ENCODE measurements around the gene NTN5. TPM values are rescaled to one million over a fixed set of nuclear protein-coding genes. Genes with fewer than 3 reads are reported as not detected.

Gene NTN5
- total and polyA plus RNA-seq, 9 of the 15 experiments (the other 6 are each of a cell fraction or from before 2014, with no cell fraction given) = not detected

GRCh38 chr19:48618916-48619691, 53.7 kb downstream of the NTN5 start, which contains the start of the genes RPL18 and SPHK2 (continued):
- no peak for TF ChIP-seq TSHZ1 (CRISPR knock-in tag; IDR thresholded peaks at IDR 0.05)
- TF ChIP-seq TBL1XR1 (IDR thresholded peaks at IDR 0.05; ENCODE audit: low read length in 2 of 2) = peak; percentile 77 to 94; a peak in 3 of 4 replicates
- peak; percentile 87 for TF ChIP-seq PRPF4 (IDR thresholded peaks at IDR 0.05; ENCODE audit: insufficient read depth, low read depth, low read length, poor library complexity, severe bottlenecking)
- peak; percentile 99 for TF ChIP-seq RBBP5 (IDR thresholded peaks at IDR 0.05; ENCODE audit: borderline replicate concordance, insufficient read depth, low read length, poor library complexity, severe bottlenecking)
- TF ChIP-seq ERF (CRISPR knock-in tag; IDR thresholded peaks at IDR 0.05) = no peak
- TF ChIP-seq HDAC3 (IDR thresholded peaks at IDR 0.05; ENCODE audit: borderline replicate concordance, partially characterized antibody) = peak; percentile 36
- TF ChIP-seq FOXM1 (IDR thresholded peaks at IDR 0.05; ENCODE audit: low read depth) = peak; percentile 49
- no peak for TF ChIP-seq FOXM1 (CRISPR knock-in tag; IDR thresholded peaks at IDR 0.05; ENCODE audit: low read depth)
- TF ChIP-seq NFE2 (IDR thresholded peaks at IDR 0.05; ENCODE audit: low read depth) = peak; percentile 32
- peak; percentile 17; the same call in 1 of the 2 replicates for TF ChIP-seq CBFA2T3 (IDR thresholded peaks at IDR 0.05)
- TF ChIP-seq CC2D1A (IDR thresholded peaks at IDR 0.05) = no peak
- TF ChIP-seq POU5F1 (IDR thresholded peaks at IDR 0.05; ENCODE audit: borderline replicate concordance, low read depth, low read length, partially characterized antibody) = peak; percentile 59
- TF ChIP-seq DACH1 (IDR thresholded peaks at IDR 0.05; ENCODE audit: partially characterized antibody) = no peak
- no peak for TF ChIP-seq ATF2 (CRISPR knock-in tag; IDR thresholded peaks at IDR 0.05)
- TF ChIP-seq NRF1 (conservative IDR thresholded peaks at IDR 0.05 in 1 of 2, IDR thresholded peaks at IDR 0.05 in 1 of 2) = peak; percentile 87 to 89
- TF ChIP-seq E2F6 (IDR thresholded peaks at IDR 0.05; ENCODE audit: borderline replicate concordance in 1 of 2, extremely low read depth in 1 of 2, insufficient read depth in 1 of 2, insufficient read length in 1 of 2, low read depth in 1 of 2, low read length in 1 of 2, poor library complexity in 1 of 2, severe bottlenecking in 1 of 2) = peak; percentile 74 to 79
- peak; percentile 99 for TF ChIP-seq ZBTB2 (IDR thresholded peaks at IDR 0.05)
- TF ChIP-seq ZBTB9 (CRISPR knock-in tag; IDR thresholded peaks at IDR 0.05) = peak; percentile 42; the same call in 1 of the 2 replicates
